SIG-M5 treated with dmso at 0.1 percent for 504 hours (cell line): ENCODE data around the gene CBR3.
"Not testable (repeated sequence)": the region's sequence is repeated elsewhere in the genome, so short reads cannot be mapped to it uniquely, and the experiment has no call there.

Experiments used
- DNase-seq: peaks from one replicate; lab custom pipeline; 2025; ENCODE audit not compliant: unreplicated experiment; lab: John Stamatoyannopoulos, UW

Gene CBR3

GRCh38 chr21:36117286-36117741 is 17.6 kb upstream of the CBR3 start:
- DNase-seq, result peak; percentile 27

- DNase-seq, result no peak
These were observed 14.5 kb upstream of the CBR3 start for GRCh38 chr21:36120304-36120888.

GRCh38 chr21:36122977-36123376 is 11.9 kb upstream of the CBR3 start:
- no peak for DNase-seq

- DNase-seq, result no peak
These were observed 10.5 kb upstream of the CBR3 start for GRCh38 chr21:36124395-36124794.

GRCh38 chr21:36125512-36126207 is 9.2 kb upstream of the CBR3 start:
- peak; percentile 60 for DNase-seq

- DNase-seq, result peak; percentile 57
These were observed 8.7 kb upstream of the CBR3 start for GRCh38 chr21:36126208-36126565.

- no peak for DNase-seq
These were observed 8.2 kb upstream of the CBR3 start for GRCh38 chr21:36126621-36127110.

GRCh38 chr21:36127250-36127904 is 7.5 kb upstream of the CBR3 start:
- no peak for DNase-seq

- DNase-seq, result no peak
These were observed 6.9 kb upstream of the CBR3 start for GRCh38 chr21:36127977-36128376.

- DNase-seq, result no peak
These were observed 5.7 kb upstream of the CBR3 start for GRCh38 chr21:36129219-36129618.

- not testable (repeated sequence) for DNase-seq
These were observed 4.5 kb upstream of the CBR3 start for GRCh38 chr21:36130414-36130762.

- not testable (repeated sequence) for DNase-seq
These were observed 4.0 kb upstream of the CBR3 start for GRCh38 chr21:36130839-36131238.

GRCh38 chr21:36132696-36133095 is 2.2 kb upstream of the CBR3 start:
- no peak for DNase-seq

GRCh38 chr21:36135391-36136102 is 668 bp downstream of the CBR3 start:
- peak; percentile 72 for DNase-seq

GRCh38 chr21:36139791-36140190 is 4.9 kb downstream of the CBR3 start:
- DNase-seq, result not testable (repeated sequence)

- peak; percentile 92 for DNase-seq
These were observed 6.6 kb downstream of the CBR3 start for GRCh38 chr21:36141513-36141925.

- not testable (repeated sequence) for DNase-seq
These were observed 9.4 kb downstream of the CBR3 start for GRCh38 chr21:36144233-36144632.

- DNase-seq, result no peak
These were observed 10.4 kb downstream of the CBR3 start for GRCh38 chr21:36145259-36145658.

GRCh38 chr21:36147911-36148310 is 13.0 kb downstream of the CBR3 start:
- DNase-seq, result no peak

- no peak for DNase-seq
These were observed 14.0 kb downstream of the CBR3 start for GRCh38 chr21:36148886-36149285.
